OCI-LY3 (cell line): ENCODE data around the gene SLC1A4.

ENCODE experiments used
- EZH2phosphoT487 ChIP-seq: fragments of 200-600 bp; shearing (Covaris generic); IDR thresholded peaks from 2 replicates; pipeline ENCODE4 v1.6.1; 2018; ENCODE audit warnings: antibody characterized with exemption, mixed run types, low read depth
- TF ChIP-seq, protein P1 (sequence below): fragments of 200-600, 300-600 bp; sonication (generic); IDR thresholded peaks from 2 replicates; pipeline ENCODE4 v1.5.1; 2014; ENCODE audit warnings: antibody characterized with exemption, low read length, low read depth

DNA sequence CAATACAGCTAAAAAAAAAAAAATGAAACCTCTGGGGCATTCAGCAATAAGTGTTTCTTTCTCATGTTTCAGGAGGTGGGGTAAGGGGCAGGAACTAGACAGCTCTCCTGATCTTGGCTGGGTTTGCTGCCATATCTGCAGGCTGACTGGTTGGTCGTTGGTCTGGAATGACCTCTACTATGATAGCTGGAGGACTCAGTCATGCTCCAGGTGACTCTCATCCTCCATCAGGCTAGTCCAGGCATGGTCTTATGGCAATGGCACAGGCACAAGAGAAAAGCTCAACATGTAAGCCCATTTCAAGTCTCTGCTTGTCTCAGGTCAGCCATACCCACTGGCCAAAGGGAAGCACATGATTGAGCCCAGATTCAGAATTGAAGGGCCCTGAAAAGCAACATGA, 9.5 kb upstream of the SLC1A4 start:
- TF ChIP-seq, protein P1, sequence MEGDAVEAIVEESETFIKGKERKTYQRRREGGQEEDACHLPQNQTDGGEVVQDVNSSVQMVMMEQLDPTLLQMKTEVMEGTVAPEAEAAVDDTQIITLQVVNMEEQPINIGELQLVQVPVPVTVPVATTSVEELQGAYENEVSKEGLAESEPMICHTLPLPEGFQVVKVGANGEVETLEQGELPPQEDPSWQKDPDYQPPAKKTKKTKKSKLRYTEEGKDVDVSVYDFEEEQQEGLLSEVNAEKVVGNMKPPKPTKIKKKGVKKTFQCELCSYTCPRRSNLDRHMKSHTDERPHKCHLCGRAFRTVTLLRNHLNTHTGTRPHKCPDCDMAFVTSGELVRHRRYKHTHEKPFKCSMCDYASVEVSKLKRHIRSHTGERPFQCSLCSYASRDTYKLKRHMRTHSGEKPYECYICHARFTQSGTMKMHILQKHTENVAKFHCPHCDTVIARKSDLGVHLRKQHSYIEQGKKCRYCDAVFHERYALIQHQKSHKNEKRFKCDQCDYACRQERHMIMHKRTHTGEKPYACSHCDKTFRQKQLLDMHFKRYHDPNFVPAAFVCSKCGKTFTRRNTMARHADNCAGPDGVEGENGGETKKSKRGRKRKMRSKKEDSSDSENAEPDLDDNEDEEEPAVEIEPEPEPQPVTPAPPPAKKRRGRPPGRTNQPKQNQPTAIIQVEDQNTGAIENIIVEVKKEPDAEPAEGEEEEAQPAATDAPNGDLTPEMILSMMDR, result no peak
- TF ChIP-seq EZH2phosphoT487, result no peak
